Ovary (tissue), 3 donors: ENCODE measurements around the gene RBKS.

ENCODE experiments used
- CTCF ChIP-seq, 3 donors: fragments of 450-650 bp in 2 of 3; fragments of 200-600 bp in 1 of 3; IDR thresholded peaks; one replicate each; pipeline versions ENCODE4 v1.5.1 to v1.8.0; 2016 to 2022; ENCODE audit warnings: antibody characterized with exemption in 3 of 3, mild to moderate bottlenecking in 1 of 3
- EP300 ChIP-seq: sonication (generic); formaldehyde crosslinking; IDR thresholded peaks from one replicate; pipeline ENCODE4 v1.6.1; 2017; ENCODE audit warnings: antibody characterized with exemption
- POLR2A ChIP-seq: fragments of 450-650 bp; IDR thresholded peaks from one replicate; pipeline ENCODE4 v1.6.1; 2017; ENCODE audit warnings: antibody characterized with exemption, mild to moderate bottlenecking, moderate library complexity
- donor health status: DM: no; HTN: no; CAD: no.

- TF ChIP-seq EP300 (no peak), CTCF (IDR thresholded peaks at IDR 0.05) (no peak), POLR2A (no peak)
Observed at GRCh38 chr2:27839022-27839618, 51.1 kb downstream of the RBKS start.
